CD4-positive, alpha-beta T cell treated with Interleukin-10 for 1 hour (primary cell): Measurements from ENCODE around the gene PLEKHN1.
"Not testable (repeated sequence)": the region's sequence is repeated elsewhere in the genome, so short reads cannot be mapped to it uniquely, and the experiment has no call there.

ENCODE experiments used
- DNase-seq: peaks from one replicate; pipeline ENCODE4 v3.0.0-alpha.2; 2020

The PLEKHN1 gene

DNA sequence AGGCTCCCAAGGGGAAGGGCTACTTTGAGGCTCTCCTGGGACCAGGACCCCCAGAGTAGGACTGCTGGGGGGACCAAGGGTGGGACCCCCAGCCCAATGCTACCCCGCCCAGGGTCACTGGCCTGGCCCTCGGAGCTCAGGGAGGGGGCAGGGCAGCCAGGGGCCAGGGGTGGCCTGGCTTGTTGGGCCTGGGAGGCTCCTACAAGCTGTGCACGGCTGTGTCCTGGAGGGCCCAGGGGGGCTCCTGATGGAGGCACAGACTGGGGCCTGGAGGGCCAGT, 31.4 kb downstream of the PLEKHN1 start:
- no peak for DNase-seq

DNA sequence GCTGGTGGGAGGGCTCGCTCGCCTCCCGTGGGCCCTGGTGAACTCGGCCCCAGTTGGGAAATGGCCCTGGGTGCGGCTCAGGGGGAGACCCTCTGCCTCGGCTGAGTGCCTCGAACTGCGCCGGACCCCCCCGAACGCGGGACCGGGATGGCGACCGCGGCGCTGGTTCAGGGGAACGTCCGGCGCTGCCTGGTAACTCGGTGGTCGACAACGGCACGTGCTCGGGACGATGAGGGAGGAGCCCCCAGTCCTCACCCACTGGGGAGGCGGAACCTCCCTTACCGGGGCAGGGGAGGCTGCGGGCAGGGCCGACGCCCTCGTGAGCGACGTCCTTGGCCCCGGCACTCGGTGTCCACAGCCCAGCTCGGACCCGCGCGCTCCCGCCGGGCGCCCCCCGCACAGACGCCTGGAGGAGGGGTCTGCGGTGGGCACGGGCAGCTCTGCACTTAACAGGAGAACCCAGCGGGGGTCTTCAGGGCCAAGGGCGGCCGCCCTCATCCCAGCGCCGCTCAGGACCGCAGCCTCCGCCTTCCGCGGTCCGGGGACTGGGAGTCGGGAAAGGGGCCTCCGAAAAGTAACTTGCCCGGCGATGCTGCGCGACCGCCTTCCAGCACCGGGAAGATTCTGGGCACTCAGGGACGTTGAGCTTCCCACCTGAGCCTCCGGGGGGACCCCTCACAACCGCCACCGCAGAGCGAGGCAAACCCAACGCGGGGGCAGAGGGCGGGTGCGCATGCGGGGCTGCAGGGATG, 31.9 kb downstream of the PLEKHN1 start:
- DNase-seq = no peak

DNA sequence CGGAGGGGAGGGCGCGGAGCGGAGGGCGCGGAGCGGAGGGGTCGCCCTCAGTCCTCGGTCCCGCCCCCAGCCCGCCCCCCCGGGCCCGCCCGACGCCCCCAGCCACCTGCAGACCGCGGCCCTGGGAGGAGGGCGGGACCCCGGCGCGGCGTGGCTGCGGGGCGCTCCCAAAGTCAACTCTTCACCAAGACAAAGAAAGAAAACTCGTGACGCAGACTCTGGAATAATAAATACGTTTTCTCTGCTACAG, 32.4 kb downstream of the PLEKHN1 start:
- DNase-seq = no peak

DNA sequence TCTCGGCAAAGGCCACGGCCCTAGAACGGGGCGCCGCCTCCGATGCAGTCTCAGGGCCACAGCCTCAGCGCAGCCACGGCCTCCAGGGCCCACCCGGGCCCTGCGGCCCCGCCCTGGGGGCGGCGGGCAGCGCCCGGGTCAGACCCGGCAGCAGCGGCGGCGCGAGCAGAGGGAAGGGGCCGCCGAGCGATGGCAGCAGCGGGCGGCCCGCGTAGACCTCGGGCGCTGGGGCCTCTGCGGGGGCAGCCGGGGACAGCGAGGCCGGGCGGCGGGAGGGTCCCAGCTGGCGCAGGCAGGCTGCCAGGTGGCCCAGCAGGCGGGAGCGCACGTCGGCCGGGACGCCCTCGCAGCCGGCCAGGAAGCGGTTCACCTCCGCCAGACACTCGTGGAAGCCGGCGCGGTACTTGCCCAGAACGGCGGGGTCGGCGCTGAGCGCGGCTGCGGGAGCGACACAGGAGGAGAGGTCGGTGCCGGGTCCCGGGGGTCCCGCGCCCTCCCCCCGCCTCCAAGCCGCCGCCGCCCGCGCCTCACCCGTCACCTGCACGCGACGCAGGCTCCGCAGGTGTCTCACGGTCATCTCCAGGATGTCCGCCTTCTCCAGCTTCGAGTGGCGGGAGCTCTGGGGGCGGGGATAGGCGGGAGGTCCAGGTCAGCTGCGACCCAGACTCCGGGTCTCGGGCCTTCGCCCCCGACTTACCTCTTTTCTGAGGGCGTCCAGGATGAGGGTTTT, 32.9 kb downstream of the PLEKHN1 start:
- DNase-seq = no peak

DNA sequence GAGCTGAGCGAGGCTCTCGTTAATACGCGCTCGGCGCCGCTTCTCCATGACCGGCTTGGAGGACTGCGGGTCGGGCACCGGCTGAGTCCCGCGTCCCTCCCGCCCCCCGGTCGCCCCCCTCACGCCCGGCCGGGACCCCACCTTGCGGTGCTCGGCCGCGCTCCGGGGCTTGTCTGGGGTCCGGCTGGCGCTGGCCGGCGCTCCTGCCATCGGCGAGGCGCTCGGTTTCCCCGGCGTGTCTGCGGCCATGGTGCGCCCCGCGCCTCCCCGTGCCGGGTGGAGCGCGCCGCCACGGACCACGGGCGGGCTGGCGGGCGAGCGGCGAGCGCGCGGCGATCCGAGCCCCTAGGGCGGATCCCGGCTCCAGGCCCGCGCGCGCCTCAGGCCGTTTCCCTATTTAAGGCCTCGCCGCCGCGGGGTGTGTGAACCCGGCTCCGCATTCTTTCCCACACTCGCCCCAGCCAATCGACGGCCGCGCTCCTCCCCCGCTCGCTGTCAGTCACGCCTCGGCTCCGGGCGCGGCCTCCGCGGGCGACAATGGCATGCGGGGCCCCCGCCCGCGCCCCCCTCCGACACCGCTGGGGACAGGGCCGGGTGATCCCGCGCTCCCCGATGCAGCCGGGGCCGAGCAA, 33.6 kb downstream of the PLEKHN1 start, which contains the start of gene HES4:
Gene HES4 (minus strand): TSS at position 373 of the 632 bp plus-strand sequence. CDS start 124 bp downstream, at position 249.
- peak; percentile 68 for DNase-seq

DNA sequence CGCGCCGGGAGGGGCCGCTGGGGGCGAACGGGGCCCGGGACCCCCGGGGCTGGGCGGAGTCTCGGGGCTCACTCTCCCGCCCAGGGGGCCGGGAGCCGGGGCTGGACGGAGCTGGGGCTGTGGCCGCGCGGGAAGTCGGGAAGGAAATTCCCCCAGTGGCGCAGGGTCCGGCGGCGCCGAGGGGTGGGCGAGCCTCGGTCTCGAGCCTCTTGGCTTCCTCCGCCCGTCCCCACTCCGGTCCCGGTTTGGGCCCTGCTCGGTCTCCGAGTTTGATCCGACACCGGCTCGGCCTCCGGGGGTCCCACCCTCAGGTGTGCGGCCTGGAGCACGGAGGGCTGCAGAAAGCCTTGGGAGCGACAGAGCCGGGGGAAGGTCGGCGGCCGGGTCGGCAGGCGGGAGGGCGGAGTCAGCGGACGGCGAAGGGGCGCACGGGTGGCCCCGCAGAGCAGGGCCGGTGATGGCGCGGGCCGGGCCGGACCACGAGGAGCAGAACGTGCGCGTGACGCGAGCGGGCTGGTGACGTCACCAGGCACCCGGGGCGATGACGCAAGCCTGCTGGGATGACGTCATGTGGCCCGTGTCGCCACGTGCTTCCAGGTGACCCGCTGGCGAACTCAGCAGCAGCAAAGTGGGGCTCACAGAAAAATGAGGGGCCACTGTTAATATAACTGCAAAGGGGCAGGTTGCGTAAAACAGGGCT, 34.2 kb downstream of the PLEKHN1 start:
- DNase-seq = peak; percentile 76

DNA sequence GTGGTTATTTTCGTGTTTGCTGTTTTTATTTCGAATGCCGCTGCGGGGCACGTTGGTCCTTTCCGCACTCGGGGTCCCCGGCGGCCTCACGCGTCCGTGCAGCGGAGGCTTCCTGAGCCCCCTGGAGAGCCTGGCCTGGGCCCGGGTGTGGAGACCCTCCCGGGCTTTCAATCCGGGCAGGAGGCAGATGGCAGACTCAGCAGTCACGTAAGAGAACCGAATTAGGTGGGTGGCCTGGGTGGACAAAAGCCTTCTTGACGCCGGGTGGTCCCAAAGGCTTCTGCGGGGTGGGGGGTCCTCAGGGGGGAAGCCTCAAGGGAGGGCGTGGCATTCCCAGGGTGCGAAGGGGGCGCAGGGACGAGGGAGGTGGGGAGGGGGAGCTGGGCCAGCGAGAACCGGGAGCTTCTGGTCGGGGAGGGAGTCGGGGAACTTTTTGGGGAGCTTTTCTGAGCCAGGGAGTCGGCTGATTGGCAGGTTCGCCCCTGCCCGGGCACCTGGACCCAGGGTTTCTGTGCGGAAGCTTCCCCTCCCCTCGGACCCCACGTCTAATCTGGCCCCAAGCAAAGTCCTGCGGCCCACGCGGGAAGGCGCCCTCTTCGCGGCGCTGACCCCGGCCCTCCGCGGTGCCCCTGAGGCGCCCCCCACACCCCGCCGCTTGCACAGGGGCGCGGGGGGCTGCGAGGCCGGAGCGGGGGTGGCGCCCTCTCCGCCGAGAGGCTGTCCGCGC, 34.9 kb downstream of the PLEKHN1 start:
- DNase-seq = no peak

DNA sequence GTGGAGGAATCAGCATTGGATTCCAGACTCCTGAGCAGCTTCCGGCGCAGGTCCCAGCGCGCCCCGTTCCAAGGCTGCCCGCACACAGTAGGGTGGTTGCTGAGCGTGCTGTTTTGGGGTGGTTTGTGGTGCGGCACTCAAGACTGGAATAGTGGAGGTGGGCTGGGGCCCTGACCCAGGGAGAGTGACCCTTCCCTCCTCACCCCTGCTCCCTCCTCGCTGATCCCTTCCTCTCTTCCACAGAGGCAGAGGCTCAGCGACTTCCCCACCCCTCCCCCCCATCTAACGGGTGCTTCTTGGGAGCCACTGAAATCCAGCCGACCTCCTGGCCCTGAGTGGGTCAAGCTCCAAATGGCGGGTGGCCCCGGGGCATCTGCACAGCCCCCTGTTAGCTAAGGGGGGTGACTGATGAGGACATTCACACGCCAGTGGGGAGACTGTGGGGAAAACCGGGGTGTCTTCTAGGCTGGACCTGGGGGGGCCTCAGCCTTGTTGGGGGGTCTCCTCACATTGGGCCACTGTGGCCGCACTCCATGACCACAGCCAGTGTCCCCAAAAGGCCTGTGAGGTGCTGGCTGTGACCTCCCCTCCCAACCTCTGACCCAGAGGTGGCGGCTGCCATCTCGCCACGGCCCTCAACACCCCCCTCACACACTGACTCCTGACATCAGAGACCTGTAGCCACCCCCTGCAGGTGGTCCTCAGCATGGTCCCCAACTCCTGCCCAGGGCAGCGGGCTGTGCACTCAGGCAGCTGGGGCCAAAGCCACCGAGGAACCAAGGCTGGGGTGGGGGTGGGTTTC, 37.5 kb downstream of the PLEKHN1 start:
- DNase-seq = no peak

DNA sequence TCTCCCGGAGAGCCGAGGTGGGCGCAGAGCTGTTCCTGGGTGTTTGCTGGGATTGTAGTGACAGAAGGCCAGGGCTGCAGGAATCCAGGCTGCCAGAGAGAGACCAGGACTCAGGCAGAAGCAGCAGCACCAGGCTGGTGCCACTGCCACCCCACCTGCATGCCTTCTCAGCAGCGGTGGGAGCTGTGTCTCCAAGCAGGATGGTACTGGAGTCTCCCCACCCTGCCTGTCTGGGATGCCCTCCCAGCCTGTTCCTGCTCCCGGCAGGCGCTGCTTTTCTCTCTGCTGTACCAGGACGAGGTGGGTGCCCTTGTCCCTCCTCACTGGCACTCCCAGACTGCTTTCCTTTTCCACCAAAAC, 38.1 kb downstream of the PLEKHN1 start:
- DNase-seq = no peak

DNA sequence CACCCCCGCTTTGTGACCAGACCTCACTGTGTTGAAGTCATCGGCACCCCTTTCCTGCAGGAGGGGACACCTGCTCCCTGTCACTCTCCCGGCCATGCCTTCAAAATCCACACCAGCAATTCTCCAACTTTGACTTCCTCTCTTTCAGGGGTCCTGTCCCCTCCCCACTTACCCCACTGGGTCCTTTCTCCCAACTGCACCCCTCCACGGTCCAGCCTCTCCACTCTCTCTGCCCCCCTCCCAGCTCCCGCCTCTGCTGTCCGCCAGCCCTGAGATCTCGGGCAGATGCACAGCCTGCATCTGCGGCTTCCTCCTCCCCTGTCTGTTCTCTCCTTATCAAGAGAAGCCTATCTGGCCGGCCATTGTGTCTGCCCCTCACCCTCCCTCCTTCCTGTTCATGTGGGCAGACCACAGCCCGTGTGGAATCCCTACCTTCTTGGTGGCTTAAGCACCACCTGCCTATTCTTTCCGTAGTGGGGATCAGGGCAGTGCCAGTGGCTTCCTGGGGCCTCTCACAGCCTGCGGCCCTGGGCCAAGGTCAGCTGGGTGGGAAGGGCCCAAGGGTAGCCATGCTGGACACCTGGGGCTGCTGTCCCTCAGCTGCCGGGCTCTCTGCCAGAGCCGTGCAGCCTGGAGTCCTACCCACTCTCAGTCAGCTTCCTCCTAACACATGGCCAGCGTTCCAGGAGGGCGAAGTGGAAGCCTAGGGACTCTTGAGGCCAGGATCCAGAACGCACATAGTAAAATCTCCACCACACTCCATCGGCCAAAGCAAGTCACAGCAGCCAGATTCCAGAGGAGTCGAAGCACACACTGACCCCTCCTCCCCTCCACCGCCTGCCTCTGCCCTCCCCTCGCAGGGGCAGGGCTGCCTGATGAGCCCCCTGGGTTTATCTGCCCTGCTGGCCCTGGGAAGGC, 38.8 kb downstream of the PLEKHN1 start:
- DNase-seq = no peak

DNA sequence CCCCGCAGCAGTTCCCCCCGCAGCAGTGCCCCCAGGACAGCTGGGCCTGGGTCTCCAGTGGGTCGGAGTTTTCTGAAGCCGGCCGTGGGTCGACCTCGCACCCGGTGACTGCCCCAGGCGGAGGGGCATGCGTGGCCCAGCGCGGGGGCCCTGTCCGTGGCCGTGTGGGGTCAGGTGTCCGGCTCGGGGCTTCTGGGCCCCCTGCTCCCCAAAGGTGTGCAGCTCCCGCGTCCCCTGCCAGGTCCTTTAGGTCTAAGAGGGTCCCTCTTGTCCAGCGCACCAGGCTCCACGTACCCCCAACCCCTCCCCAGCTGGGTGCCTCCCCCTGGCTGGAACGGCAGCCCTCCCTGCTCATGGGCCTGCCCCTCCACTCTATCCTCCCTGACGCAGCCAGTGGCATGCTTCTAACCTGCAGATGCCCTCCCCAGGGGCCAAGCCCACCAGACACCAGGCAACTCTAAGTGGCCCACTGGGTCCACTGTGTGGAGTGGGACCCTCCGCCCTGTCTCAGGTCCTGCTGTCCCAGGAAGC, 39.6 kb downstream of the PLEKHN1 start:
- no peak for DNase-seq

DNA sequence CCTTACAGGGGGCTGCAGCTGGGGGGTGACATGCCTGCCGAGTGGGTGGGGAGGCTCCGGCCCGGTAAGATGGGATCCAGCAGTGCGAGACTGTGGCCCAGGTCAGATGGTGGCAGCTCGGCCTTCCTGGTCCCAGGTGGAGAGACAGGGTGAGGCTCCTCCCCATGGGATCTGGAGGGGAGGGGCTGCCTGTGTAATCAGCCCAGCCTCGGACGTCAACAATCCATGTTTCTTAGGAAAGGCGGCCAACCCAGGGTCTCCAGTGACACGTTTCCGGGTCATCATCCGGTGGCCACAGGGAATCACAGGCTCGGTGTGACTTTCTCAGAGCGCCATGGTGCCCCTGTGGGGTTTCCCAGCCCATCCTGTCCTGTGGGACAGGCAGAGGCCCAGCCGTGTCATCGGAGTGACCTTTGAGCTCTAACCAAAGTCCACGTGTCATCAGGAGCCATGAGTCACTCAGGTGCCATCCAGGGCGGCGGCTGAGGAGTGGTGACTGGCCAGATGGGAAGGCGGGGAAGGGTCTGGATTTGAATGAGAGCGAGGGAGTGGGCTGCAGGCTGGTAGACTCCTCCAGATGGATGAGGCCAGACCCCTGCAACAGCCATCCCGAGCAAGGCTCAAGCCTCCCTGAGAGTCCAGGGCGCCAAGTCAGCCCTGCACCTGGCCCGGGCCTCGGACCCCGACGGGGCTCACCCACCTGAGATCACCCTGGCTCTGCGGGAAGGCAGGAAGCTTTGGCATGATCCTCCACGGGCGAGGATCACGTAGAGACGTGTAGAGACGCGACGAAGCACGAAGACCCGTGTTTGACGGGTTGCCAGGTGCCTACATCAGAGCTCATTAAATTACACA, 40.2 kb downstream of the PLEKHN1 start:
- no peak for DNase-seq

DNA sequence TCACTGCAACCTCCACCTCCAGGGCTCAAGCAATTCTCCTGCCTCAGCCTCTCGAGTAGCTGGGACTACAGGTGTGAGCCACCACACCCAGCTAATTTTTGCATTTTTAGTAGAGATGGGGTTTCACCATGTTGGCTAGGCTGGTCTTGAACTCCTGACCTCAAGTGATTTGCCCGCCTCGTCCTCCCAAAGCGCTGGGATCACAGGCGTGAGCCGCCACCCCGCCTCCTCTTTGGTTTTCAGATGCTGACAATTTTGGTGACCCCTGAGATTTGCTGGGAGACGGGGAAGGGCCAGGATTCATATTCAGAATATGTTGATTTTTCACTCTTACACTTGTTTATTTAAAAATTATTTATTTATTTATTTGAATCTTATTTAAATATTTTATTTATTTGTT, 43.8 kb downstream of the PLEKHN1 start:
- DNase-seq = not testable (repeated sequence)

DNA sequence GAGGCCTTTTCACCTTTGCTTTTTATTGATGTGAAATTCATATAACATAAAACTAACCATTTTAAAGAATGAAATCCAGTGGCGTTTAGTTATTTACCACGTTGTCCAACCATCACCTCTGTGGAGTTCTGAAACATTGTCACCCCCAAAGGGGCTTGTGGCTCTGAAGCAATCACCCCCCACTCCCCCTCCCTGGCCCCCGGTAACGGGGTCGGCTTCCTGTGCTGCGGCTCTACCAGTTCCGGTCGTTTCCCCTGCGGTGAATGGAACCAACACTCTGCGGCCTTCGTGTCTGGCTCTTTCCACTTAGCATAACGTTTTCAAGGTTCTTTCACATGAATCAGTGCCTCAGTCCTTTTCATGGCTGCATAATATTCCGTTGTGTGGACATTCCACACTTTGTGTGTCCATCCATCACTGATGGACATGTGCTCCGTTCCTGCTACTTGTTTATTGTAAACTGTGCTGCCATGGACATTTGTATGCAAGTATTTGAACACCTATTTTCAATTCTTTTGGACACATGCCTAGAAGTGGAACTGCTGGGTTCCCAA, 45.2 kb downstream of the PLEKHN1 start:
- DNase-seq = no peak

DNA sequence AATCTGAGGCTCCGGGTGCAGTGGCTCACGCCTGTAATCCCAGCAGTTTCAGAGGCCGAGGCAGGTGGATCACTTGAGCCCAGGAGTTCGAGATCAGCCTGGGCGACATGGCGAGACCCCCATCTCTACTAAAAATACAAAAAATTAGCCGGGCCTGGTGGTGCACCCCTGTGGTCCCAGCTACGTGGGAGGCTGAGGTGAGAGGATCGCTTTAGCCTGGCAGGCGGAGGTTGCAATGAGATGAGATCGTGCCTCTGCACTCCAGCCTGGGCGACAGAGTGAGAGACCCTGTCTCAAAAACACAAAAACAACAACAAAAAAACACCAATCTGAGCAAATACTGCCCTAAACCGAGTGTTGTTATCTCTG, 46.4 kb downstream of the PLEKHN1 start:
- DNase-seq = not testable (repeated sequence)

DNA sequence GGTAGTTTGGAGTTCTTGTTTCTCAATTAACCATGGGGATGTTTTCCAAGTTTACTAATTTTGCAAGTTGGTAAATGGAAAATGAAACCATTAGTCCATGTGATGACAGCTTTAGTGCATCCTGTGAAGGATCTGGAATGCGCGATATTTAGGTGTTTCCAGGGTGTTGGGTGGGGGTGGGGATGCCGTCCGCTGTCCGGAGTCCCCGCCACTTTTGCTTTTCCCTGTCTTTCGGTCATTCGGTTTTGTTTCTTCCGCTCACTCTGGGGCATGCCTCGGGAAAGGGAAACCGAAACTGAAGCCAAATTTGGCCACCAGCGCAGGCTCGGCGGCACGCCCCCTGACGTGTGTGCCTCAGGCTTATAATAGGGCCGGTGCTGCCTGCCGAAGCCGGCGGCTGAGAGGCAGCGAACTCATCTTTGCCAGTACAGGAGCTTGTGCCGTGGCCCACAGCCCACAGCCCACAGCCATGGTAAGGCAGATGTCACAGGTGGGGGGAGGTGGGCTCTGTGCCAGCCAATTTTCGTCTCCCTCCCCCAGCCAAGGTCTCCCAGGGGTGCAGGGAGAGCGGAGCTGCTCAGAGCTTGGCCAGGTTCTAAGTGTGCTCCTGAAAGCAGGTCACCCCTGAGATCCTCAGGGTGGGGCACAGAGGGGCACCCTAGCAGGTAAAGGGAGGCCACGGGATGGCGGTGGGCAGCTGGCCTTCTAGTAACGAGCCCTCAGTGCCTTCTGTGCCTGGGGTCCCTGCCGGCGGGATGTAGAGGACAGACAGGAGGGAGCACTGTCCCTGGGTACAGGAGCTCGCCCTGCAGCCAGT, 47.0 kb downstream of the PLEKHN1 start, which contains the start of gene ISG15:
Gene ISG15 (plus strand): TSS at position 393 of the 817 bp plus-strand sequence. CDS start 77 bp downstream, at position 470.
- peak; percentile 91 for DNase-seq

DNA sequence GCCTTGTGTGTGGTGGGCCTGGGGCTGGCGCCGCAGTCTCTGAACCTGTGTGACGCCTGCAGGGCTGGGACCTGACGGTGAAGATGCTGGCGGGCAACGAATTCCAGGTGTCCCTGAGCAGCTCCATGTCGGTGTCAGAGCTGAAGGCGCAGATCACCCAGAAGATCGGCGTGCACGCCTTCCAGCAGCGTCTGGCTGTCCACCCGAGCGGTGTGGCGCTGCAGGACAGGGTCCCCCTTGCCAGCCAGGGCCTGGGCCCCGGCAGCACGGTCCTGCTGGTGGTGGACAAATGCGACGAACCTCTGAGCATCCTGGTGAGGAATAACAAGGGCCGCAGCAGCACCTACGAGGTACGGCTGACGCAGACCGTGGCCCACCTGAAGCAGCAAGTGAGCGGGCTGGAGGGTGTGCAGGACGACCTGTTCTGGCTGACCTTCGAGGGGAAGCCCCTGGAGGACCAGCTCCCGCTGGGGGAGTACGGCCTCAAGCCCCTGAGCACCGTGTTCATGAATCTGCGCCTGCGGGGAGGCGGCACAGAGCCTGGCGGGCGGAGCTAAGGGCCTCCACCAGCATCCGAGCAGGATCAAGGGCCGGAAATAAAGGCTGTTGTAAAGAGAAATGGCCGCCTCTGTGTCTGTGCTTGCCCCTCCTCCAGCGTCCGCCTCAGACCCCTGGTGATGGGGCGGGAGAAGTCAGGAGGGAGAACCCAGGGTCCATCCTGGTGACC, 47.8 kb downstream of the PLEKHN1 start:
- DNase-seq = peak; percentile 48
